SW 1271 (cell line): ENCODE results near the gene PLCD4.

Experiments
- DNase-seq, 2 experiments: peaks; one replicate each; lab custom pipeline; 2025; lab: John Stamatoyannopoulos, UW

PLCD4 gene

GRCh38 chr2:218607436-218608115 lies at the start of gene PLCD4:
PLCD4 (plus strand) TSS chr2:218607899; CDS start chr2:218615740, 7,841 bp downstream.
- no peak for DNase-seq

GRCh38 chr2:218557941-218558340 lies 49.8 kb upstream of the PLCD4 start:
- DNase-seq: no peak

GRCh38 chr2:218558986-218559385 lies 48.7 kb upstream of the PLCD4 start:
- DNase-seq: no peak

GRCh38 chr2:218564056-218564455 lies 43.6 kb upstream of the PLCD4 start:
- no peak for DNase-seq

GRCh38 chr2:218566296-218566695 lies 41.4 kb upstream of the PLCD4 start:
- no peak for DNase-seq

GRCh38 chr2:218567797-218568189 lies 39.9 kb upstream of the PLCD4 start:
- no peak for DNase-seq

- peak; percentile 93 to 98 for DNase-seq
Observed at GRCh38 chr2:218568190-218569037, 39.3 kb upstream of the PLCD4 start, which contains the start of the genes CNOT9 and USP37. CNOT9 (plus strand) TSS chr2:218568839; CDS start chr2:218568955, 116 bp downstream. USP37 (minus strand) TSS chr2:218568351; CDS start chr2:218558653, 9,698 bp downstream.

- peak in 1 of 2 experiments; percentile 67 for DNase-seq
Observed at GRCh38 chr2:218569038-218569431, 38.7 kb upstream of the PLCD4 start.

GRCh38 chr2:218569661-218570500 lies 37.8 kb upstream of the PLCD4 start:
- peak in 1 of 2 experiments; percentile 38 for DNase-seq

- DNase-seq: no peak
Observed at GRCh38 chr2:218570850-218571249, 36.8 kb upstream of the PLCD4 start.

- DNase-seq: no peak
Observed at GRCh38 chr2:218576854-218577253, 30.8 kb upstream of the PLCD4 start.

GRCh38 chr2:218577482-218578220 lies 30.0 kb upstream of the PLCD4 start:
- no peak for DNase-seq

GRCh38 chr2:218578272-218578877 lies 29.3 kb upstream of the PLCD4 start:
- no peak for DNase-seq

- peak; percentile 18 to 37 for DNase-seq
Observed at GRCh38 chr2:218582076-218582475, 25.6 kb upstream of the PLCD4 start.

- DNase-seq: no peak
Observed at GRCh38 chr2:218583983-218584850, 23.5 kb upstream of the PLCD4 start.

- DNase-seq: no peak
Observed at GRCh38 chr2:218585541-218585940, 22.2 kb upstream of the PLCD4 start.

GRCh38 chr2:218605432-218605831 lies 2.3 kb upstream of the PLCD4 start:
- DNase-seq: no peak

- DNase-seq: no peak
Observed at GRCh38 chr2:218615868-218616315, 8.2 kb downstream of the PLCD4 start.

- no peak for DNase-seq
Observed at GRCh38 chr2:218618102-218618860, 10.6 kb downstream of the PLCD4 start.
